Liver (tissue), 3 donors: ENCODE measurements around the gene TBC1D22B.

Experiments
- ATF3 ChIP-seq: IDR thresholded peaks from 2 replicates; pipeline ENCODE4 v1.6.1; 2016; ENCODE audit warnings: antibody characterized with exemption
- GABPA ChIP-seq, 2 donors: IDR thresholded peaks in 1 of 2; conservative IDR thresholded peaks in 1 of 2; 2 replicates each; pipeline ENCODE4 v1.6.1; 2016; ENCODE audit warnings: antibody characterized with exemption in 2 of 2, mild to moderate bottlenecking in 1 of 2, moderate library complexity in 1 of 2
- HNF4A ChIP-seq, 2 donors: conservative IDR thresholded peaks; 2 replicates each; pipeline ENCODE4 v1.6.1; 2016; ENCODE audit warnings: antibody characterized with exemption in 2 of 2, mild to moderate bottlenecking in 2 of 2
- JUND ChIP-seq, 2 donors: IDR thresholded peaks; 2 replicates each; pipeline ENCODE4 v1.6.1; 2016; ENCODE audit warnings: antibody characterized with exemption in 2 of 2
- MAX ChIP-seq: IDR thresholded peaks from 2 replicates; pipeline ENCODE4 v1.6.1; 2016; ENCODE audit warnings: antibody characterized with exemption
- RAD21 ChIP-seq, 2 donors: IDR thresholded peaks; 2 replicates each; pipeline ENCODE4 v1.6.1; 2016; ENCODE audit warnings: antibody characterized with exemption in 2 of 2, mild to moderate bottlenecking in 2 of 2
- RXRA ChIP-seq, 2 donors: IDR thresholded peaks; 2 replicates each; pipeline ENCODE4 v1.6.1; 2017 to 2018; ENCODE audit warnings: antibody characterized with exemption in 2 of 2, mild to moderate bottlenecking in 1 of 2
- SP1 ChIP-seq: IDR thresholded peaks from 2 replicates; pipeline ENCODE4 v1.6.1; 2018; ENCODE audit warnings: antibody characterized with exemption, mild to moderate bottlenecking
- TAF1 ChIP-seq: conservative IDR thresholded peaks from 2 replicates; pipeline ENCODE4 v1.6.1; 2016; ENCODE audit warnings: antibody characterized with exemption, mild to moderate bottlenecking
- YY1 ChIP-seq: IDR thresholded peaks from 2 replicates; pipeline ENCODE4 v1.6.1; 2016; ENCODE audit warnings: antibody characterized with exemption, mild to moderate bottlenecking
- TF ChIP-seq, protein P1 (sequence below): fragments of 150-350 bp; IDR thresholded peaks from 2 replicates; pipeline ENCODE4 v1.5.1; 2017; ENCODE audit warnings: improper control_type of control experiment, low read depth, low read length; ENCODE audit not compliant: missing input control
- TF ChIP-seq, protein P2 (sequence below): IDR thresholded peaks from 2 replicates; pipeline ENCODE4 v1.6.1; 2016; ENCODE audit warnings: antibody characterized with exemption
- TF ChIP-seq, protein P3 (sequence below): IDR thresholded peaks from 2 replicates; pipeline ENCODE4 v1.6.1; 2016; ENCODE audit warnings: antibody characterized with exemption, mild to moderate bottlenecking
- donor health status: healthy.
- donor health status: healthy.

DNA sequence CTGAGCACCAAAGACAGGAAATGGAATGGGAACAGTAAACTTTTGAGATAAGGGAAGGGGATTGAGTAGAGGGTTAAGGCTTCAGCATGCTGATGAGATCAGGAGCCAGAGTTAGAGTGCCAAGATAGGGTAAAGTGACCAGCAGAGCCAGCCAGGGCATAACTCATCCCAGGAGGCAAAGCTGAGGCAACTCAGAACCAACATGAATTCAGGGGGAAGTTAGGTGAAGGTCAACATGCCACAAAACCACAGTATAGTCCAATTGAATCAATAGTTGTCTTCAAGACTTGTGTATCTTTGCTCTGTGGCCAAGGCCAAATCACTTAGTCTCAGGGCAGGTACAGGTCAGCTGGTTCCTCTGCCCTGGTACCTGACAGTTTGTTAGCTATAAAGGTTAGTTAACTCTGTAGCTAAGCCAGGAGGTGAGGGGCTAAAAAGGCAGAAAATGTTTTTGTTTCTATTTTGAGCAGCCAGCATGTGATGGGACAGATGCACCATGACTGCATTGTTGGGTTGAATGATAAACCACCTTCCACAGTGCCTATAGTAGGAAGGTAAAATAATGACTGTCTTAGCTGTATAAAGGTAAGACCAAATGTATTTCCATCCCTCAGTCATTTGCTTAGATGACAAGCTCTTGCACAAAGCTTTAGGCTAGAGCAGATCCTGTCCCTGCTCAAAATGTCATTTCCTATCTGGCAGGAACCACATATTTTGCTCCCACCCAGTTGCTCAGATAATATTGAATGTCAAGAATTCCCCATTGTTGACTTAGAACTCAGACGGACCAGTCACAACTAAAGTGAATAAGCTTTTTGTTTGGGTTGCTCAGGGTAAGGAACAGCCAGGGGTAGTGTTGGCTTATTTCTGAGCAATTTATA is 112.0 kb downstream of the TBC1D22B start:
- TF ChIP-seq, protein P1, sequence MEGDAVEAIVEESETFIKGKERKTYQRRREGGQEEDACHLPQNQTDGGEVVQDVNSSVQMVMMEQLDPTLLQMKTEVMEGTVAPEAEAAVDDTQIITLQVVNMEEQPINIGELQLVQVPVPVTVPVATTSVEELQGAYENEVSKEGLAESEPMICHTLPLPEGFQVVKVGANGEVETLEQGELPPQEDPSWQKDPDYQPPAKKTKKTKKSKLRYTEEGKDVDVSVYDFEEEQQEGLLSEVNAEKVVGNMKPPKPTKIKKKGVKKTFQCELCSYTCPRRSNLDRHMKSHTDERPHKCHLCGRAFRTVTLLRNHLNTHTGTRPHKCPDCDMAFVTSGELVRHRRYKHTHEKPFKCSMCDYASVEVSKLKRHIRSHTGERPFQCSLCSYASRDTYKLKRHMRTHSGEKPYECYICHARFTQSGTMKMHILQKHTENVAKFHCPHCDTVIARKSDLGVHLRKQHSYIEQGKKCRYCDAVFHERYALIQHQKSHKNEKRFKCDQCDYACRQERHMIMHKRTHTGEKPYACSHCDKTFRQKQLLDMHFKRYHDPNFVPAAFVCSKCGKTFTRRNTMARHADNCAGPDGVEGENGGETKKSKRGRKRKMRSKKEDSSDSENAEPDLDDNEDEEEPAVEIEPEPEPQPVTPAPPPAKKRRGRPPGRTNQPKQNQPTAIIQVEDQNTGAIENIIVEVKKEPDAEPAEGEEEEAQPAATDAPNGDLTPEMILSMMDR, result no peak
- TF ChIP-seq, protein P2, sequence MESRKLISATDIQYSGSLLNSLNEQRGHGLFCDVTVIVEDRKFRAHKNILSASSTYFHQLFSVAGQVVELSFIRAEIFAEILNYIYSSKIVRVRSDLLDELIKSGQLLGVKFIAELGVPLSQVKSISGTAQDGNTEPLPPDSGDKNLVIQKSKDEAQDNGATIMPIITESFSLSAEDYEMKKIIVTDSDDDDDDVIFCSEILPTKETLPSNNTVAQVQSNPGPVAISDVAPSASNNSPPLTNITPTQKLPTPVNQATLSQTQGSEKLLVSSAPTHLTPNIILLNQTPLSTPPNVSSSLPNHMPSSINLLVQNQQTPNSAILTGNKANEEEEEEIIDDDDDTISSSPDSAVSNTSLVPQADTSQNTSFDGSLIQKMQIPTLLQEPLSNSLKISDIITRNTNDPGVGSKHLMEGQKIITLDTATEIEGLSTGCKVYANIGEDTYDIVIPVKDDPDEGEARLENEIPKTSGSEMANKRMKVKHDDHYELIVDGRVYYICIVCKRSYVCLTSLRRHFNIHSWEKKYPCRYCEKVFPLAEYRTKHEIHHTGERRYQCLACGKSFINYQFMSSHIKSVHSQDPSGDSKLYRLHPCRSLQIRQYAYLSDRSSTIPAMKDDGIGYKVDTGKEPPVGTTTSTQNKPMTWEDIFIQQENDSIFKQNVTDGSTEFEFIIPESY, result no peak
- TF ChIP-seq GABPA (IDR thresholded peaks at IDR 0.05 in 1 of 2, conservative IDR thresholded peaks at IDR 0.05 in 1 of 2), result no peak
- TF ChIP-seq, protein P3, sequence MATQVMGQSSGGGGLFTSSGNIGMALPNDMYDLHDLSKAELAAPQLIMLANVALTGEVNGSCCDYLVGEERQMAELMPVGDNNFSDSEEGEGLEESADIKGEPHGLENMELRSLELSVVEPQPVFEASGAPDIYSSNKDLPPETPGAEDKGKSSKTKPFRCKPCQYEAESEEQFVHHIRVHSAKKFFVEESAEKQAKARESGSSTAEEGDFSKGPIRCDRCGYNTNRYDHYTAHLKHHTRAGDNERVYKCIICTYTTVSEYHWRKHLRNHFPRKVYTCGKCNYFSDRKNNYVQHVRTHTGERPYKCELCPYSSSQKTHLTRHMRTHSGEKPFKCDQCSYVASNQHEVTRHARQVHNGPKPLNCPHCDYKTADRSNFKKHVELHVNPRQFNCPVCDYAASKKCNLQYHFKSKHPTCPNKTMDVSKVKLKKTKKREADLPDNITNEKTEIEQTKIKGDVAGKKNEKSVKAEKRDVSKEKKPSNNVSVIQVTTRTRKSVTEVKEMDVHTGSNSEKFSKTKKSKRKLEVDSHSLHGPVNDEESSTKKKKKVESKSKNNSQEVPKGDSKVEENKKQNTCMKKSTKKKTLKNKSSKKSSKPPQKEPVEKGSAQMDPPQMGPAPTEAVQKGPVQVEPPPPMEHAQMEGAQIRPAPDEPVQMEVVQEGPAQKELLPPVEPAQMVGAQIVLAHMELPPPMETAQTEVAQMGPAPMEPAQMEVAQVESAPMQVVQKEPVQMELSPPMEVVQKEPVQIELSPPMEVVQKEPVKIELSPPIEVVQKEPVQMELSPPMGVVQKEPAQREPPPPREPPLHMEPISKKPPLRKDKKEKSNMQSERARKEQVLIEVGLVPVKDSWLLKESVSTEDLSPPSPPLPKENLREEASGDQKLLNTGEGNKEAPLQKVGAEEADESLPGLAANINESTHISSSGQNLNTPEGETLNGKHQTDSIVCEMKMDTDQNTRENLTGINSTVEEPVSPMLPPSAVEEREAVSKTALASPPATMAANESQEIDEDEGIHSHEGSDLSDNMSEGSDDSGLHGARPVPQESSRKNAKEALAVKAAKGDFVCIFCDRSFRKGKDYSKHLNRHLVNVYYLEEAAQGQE, result no peak
- TF ChIP-seq YY1, result no peak
- TF ChIP-seq HNF4A (conservative IDR thresholded peaks at IDR 0.05), result no peak
- no peak for TF ChIP-seq RXRA (IDR thresholded peaks at IDR 0.05)
- TF ChIP-seq MAX, result no peak
- no peak for TF ChIP-seq ATF3
- no peak for TF ChIP-seq JUND (IDR thresholded peaks at IDR 0.05)
- no peak for TF ChIP-seq RAD21 (IDR thresholded peaks at IDR 0.05)
- no peak for TF ChIP-seq SP1
- no peak for TF ChIP-seq TAF1
